ENCODE measurements around the gene AP3S2. TPM values are rescaled to one million over a fixed set of nuclear protein-coding genes. Genes with fewer than 3 reads are reported as not detected.

Gene AP3S2
- polyA plus RNA-seq, 1 donor (not counting 4 experiments of a cell fraction or from before 2014, with no cell fraction given), result 34.6 TPM

GRCh38 chr15:89848970-89849292 lies 44.9 kb downstream of the AP3S2 start:
- Histone ChIP-seq H3K79me2 (ENCODE audit: control insufficient read depth, insufficient read depth, low read length) (no peaks in the 10 kb centered on the region), H3K4me1 (ENCODE audit: control insufficient read depth, extremely low read depth, insufficient read depth, low read length) (peaks cover 63% of the 10 kb centered on the region), H3K36me3 (ENCODE audit: control insufficient read depth in 2 of 2, extremely low read depth in 1 of 2, insufficient read depth in 2 of 2, low read length in 2 of 2) (peaks cover 3% of the 10 kb centered on the region in 2 experiments), H3K27ac (ENCODE audit: control insufficient read depth, insufficient read depth, low read length) (peak overlapping the region; percentile 86), H3K9me3 (ENCODE audit: control insufficient read depth, low read depth, low read length) (no peaks in the 10 kb centered on the region), H4K20me1 (ENCODE audit: control insufficient read depth, extremely low read depth, insufficient read depth, low read length) (no peaks in the 10 kb centered on the region), H3K27me3 (ENCODE audit: control insufficient read depth, extremely low read depth, insufficient read depth, low read length) (no peaks in the 10 kb centered on the region), H3K9me1 (ENCODE audit: control insufficient read depth, extremely low read depth, insufficient read depth, low read length) (no peaks in the 10 kb centered on the region), H3K9ac (ENCODE audit: control insufficient read depth, extremely low read depth, insufficient read depth, low read length) (no peak overlapping the region), H3K4me2 (ENCODE audit: control insufficient read depth, extremely low read depth, insufficient read depth, low read depth, low read length) (peak overlapping the region; percentile 67), H2AFZ (ENCODE audit: control insufficient read depth, low read length) (no peak overlapping the region), H3K4me3 (ENCODE audit: control insufficient read depth in 2 of 3, extremely low read depth in 1 of 3, insufficient read depth in 2 of 3, low read depth in 1 of 3, low read length in 3 of 3) (no peak overlapping the region)
- FAIRE-seq (no peak), DNase-seq (ENCODE audit: low read depth, low spot score) (no peak)
- dilution Hi-C loops (cut with MboI; ENCODE audit: extremely low pct_ligation_motif_present, low sequenced_read_pairs), result no loop called here
- TF ChIP-seq CTCF (optimal IDR thresholded peaks at IDR 0.05 in 1 of 3, IDR thresholded peaks at IDR 0.05 in 1 of 3, conservative IDR thresholded peaks at IDR 0.05 in 1 of 3; ENCODE audit: extremely low read depth in 1 of 3, insufficient read depth in 2 of 3, low read length in 3 of 3) (no peak), EZH2 (IDR thresholded peaks at IDR 0.05; ENCODE audit: low read length) (no peak)

- Histone ChIP-seq H3K36me3 (ENCODE audit: control insufficient read depth in 2 of 2, extremely low read depth in 1 of 2, insufficient read depth in 2 of 2, low read length in 2 of 2) (peaks cover 3% of the 10 kb centered on the region in 2 experiments), H3K9me3 (ENCODE audit: control insufficient read depth, low read depth, low read length) (no peaks in the 10 kb centered on the region), H3K79me2 (ENCODE audit: control insufficient read depth, insufficient read depth, low read length) (no peaks in the 10 kb centered on the region), H3K9ac (ENCODE audit: control insufficient read depth, extremely low read depth, insufficient read depth, low read length) (peak overlapping the region; percentile 42), H4K20me1 (ENCODE audit: control insufficient read depth, extremely low read depth, insufficient read depth, low read length) (no peaks in the 10 kb centered on the region), H3K4me3 (ENCODE audit: control insufficient read depth in 2 of 3, extremely low read depth in 1 of 3, insufficient read depth in 2 of 3, low read depth in 1 of 3, low read length in 3 of 3) (no peak overlapping the region), H3K27me3 (ENCODE audit: control insufficient read depth, extremely low read depth, insufficient read depth, low read length) (no peaks in the 10 kb centered on the region), H3K4me1 (ENCODE audit: control insufficient read depth, extremely low read depth, insufficient read depth, low read length) (peaks cover 56% of the 10 kb centered on the region), H3K27ac (ENCODE audit: control insufficient read depth, insufficient read depth, low read length) (peak overlapping the region; percentile 86), H2AFZ (ENCODE audit: control insufficient read depth, low read length) (no peak overlapping the region), H3K4me2 (ENCODE audit: control insufficient read depth, extremely low read depth, insufficient read depth, low read depth, low read length) (no peak overlapping the region), H3K9me1 (ENCODE audit: control insufficient read depth, extremely low read depth, insufficient read depth, low read length) (no peaks in the 10 kb centered on the region)
- dilution Hi-C loops (cut with MboI; ENCODE audit: extremely low pct_ligation_motif_present, low sequenced_read_pairs), result no loop called here
- DNase-seq (ENCODE audit: low read depth, low spot score) (no peak), FAIRE-seq (no peak)
- TF ChIP-seq EZH2 (IDR thresholded peaks at IDR 0.05; ENCODE audit: low read length) (no peak), CTCF (optimal IDR thresholded peaks at IDR 0.05 in 1 of 3, IDR thresholded peaks at IDR 0.05 in 1 of 3, conservative IDR thresholded peaks at IDR 0.05 in 1 of 3; ENCODE audit: extremely low read depth in 1 of 3, insufficient read depth in 2 of 3, low read length in 3 of 3) (no peak)
Observed at GRCh38 chr15:89847101-89847500, 46.7 kb downstream of the AP3S2 start.
